CD4-positive, alpha-beta T cell treated with Interleukin-6 at 100 ng/mL for 8 hours (primary cell): Measurements from ENCODE around the gene GBE1.
"Not testable (repeated sequence)": the region's sequence is repeated elsewhere in the genome, so short reads cannot be mapped to it uniquely, and the experiment has no call there.

ENCODE experiments used
- DNase-seq: peaks from one replicate; pipeline ENCODE4 v3.0.0-alpha.2; 2020; ENCODE audit warnings: mixed read lengths, low spot score

The GBE1 gene

GRCh38 chr3:81531263-81531662 lies 230.2 kb downstream of the GBE1 start:
- DNase-seq = no peak

- no peak for DNase-seq
Observed at GRCh38 chr3:81530180-81530939, 231.1 kb downstream of the GBE1 start.

GRCh38 chr3:81521855-81522254 lies 239.6 kb downstream of the GBE1 start:
- no peak for DNase-seq

- no peak for DNase-seq
Observed at GRCh38 chr3:81518945-81519344, 242.5 kb downstream of the GBE1 start.

GRCh38 chr3:81516042-81516441 lies 245.4 kb downstream of the GBE1 start:
- DNase-seq = no peak

GRCh38 chr3:81513591-81513990 lies 247.9 kb downstream of the GBE1 start:
- no peak for DNase-seq

- no peak for DNase-seq
Observed at GRCh38 chr3:81503026-81503425, 258.4 kb downstream of the GBE1 start.

- DNase-seq = no peak
Observed at GRCh38 chr3:81502236-81502635, 259.2 kb downstream of the GBE1 start.

GRCh38 chr3:81500039-81500438 lies 261.4 kb downstream of the GBE1 start:
- no peak for DNase-seq

- DNase-seq = no peak
Observed at GRCh38 chr3:81497572-81498251, 263.7 kb downstream of the GBE1 start.

GRCh38 chr3:81496407-81497104 lies 264.9 kb downstream of the GBE1 start:
- no peak for DNase-seq

- DNase-seq = not testable (repeated sequence)
Observed at GRCh38 chr3:81492471-81492870, 269.0 kb downstream of the GBE1 start.

GRCh38 chr3:81492040-81492439 lies 269.4 kb downstream of the GBE1 start:
- DNase-seq = no peak

- peak; percentile 53 for DNase-seq
Observed at GRCh38 chr3:81490541-81491288, 270.7 kb downstream of the GBE1 start.

GRCh38 chr3:81485444-81485865 lies 276.0 kb downstream of the GBE1 start:
- no peak for DNase-seq

- DNase-seq = no peak
Observed at GRCh38 chr3:81484520-81484919, 276.9 kb downstream of the GBE1 start.

GRCh38 chr3:81483046-81483445 lies 278.4 kb downstream of the GBE1 start:
- no peak for DNase-seq

GRCh38 chr3:81477740-81478139 lies 283.7 kb downstream of the GBE1 start:
- no peak for DNase-seq

GRCh38 chr3:81476692-81477091 lies 284.8 kb downstream of the GBE1 start:
- no peak for DNase-seq

- DNase-seq = no peak
Observed at GRCh38 chr3:81472600-81473362, 288.7 kb downstream of the GBE1 start.

GRCh38 chr3:81470524-81471278 lies 290.7 kb downstream of the GBE1 start:
- no peak for DNase-seq
